ENCODE measurements around the gene DUSP22.

Gene DUSP22

DNA sequence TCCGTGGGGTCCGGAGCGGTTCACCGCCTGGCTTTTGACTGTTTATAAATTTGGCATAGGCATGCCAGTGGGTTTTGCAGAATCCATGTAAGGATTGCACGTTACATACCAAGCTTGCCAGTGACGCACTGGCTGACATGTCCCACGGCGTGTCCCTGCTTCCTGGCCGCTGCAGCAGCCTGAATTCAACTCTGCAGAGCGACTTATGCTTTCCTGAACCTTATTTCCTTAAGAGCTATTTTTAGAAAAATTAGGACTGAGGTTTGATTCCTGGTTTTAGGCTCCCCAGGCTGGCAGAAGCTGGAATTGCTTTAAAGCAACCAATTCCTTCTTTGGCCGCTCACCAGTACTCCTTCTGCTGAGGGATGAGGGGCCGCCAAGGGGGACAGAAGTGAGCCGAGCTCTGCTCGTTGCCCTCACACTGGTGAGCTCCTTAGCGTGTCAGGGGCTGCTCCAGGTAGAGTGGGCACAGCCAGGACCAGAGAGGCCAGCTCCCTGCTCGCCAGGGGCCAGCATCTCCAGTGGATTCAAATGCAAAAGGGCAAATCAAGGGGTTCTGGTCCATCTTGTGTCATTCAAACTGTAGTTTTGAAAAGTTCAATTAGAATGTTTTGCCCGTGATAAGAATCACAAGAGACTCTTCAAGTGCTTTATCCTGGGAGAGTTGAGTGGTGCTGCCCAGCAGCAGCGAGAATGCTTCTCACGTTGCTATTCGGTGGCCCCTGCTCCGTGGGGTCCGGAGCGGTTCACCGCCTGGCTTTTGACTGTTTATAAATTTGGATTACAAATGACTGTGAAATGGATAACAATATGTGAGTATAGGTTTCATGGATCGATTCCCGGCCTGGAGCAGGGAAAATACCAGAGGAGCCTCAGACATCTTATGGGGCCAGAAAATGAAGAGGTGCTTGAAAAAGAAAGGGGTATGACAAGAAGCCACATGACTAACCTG is 81.8 kb downstream of the DUSP22 start:
- TF ChIP-seq GATA2 (IDR thresholded peaks at IDR 0.05; ENCODE audit: low read depth, low read length) (no peak), GATA3 (IDR thresholded peaks at IDR 0.05; ENCODE audit: low read depth, low read length) (no peak)

GRCh38 chr6:374956-375355 is 82.7 kb downstream of the DUSP22 start:
- TF ChIP-seq GATA3 (IDR thresholded peaks at IDR 0.05; ENCODE audit: low read depth, low read length) = no peak
- TF ChIP-seq GATA2 (IDR thresholded peaks at IDR 0.05; ENCODE audit: low read depth, low read length) = no peak

DNA sequence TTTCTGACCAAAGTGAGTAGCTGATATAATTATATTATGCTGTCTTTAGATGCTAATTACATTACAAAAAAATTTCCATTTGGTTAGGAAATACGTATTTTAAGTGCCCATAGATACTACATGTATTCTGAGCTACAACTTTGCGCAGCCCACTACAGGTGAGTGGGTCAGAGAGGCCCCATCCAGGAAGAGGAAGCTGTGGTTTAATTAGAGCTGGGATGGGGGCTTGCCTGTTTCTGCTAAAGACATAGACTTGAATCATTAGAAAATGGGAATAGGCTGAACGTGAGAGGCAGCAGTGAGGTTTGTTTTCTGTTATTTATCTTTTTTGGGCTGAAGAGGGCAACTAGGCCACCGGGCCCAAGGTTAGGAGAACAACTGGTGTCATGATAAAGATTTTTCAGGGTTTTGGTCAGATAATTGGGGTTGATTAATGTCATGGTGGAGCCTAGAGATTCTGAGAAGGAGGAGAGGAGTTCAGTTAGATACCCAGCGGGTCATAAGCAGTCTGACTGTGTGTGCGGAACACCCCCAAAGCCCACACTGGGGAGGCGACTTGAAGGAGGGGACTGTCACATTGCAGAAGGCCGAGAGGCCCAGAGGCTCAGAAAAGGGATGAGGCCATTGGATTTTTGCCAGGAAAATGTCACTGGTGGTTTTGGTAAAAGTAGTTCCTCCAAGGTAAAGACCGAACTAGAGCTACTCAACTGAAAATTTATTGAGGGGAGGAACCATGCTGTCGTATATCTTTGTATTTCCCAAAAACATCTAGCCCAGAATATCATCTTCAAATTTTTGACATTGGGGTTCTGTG is 84.7 kb downstream of the DUSP22 start:
- TF ChIP-seq GATA3 (IDR thresholded peaks at IDR 0.05; ENCODE audit: low read depth, low read length) = no peak
- no peak for TF ChIP-seq GATA2 (IDR thresholded peaks at IDR 0.05; ENCODE audit: low read depth, low read length)

GRCh38 chr6:378090-378957 is 86.0 kb downstream of the DUSP22 start:
- TF ChIP-seq GATA2 (IDR thresholded peaks at IDR 0.05; ENCODE audit: low read depth, low read length) (no peak), GATA3 (IDR thresholded peaks at IDR 0.05; ENCODE audit: low read depth, low read length) (no peak)

GRCh38 chr6:378958-379409 is 86.7 kb downstream of the DUSP22 start:
- TF ChIP-seq GATA3 (IDR thresholded peaks at IDR 0.05; ENCODE audit: low read depth, low read length) = no peak
- no peak for TF ChIP-seq GATA2 (IDR thresholded peaks at IDR 0.05; ENCODE audit: low read depth, low read length)

DNA sequence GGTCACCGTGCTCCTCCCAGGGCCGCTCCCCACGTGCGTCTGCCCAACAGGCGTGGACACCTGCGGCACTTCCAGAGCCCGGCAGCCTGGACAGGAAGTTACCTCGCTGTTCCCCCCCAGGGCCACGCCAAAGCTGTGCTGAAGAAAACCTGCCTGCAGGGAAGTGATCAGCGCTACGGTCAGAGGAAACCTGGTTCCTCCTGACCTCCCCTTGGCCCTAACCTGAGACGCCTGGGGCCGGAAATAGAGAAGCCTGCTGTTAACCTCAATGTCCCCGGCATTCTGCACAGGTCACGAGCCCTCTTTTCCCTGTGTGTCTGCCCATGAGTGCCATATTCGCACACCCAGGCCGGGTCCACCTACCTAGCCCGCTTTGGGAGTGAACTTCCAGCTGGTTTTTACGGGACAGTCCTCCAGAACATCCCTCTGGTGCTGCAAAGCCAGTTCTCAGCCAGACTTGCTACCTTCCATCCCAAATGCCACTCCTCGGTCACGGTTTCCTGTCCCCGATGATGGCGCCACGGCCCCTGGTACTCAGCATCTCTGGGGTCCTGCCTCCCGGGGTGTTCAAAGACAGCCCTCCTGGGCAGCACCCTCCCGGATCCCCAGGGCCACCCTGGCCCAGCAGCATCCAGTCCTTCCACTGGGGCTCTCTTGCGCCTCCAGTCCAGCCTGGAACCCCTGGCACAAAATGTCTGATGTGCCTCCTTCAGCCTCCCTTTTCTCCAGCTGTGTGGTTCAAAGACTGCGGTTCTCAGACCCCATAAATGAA is 87.3 kb downstream of the DUSP22 start:
- no peak for TF ChIP-seq GATA3 (IDR thresholded peaks at IDR 0.05; ENCODE audit: low read depth, low read length)

DNA sequence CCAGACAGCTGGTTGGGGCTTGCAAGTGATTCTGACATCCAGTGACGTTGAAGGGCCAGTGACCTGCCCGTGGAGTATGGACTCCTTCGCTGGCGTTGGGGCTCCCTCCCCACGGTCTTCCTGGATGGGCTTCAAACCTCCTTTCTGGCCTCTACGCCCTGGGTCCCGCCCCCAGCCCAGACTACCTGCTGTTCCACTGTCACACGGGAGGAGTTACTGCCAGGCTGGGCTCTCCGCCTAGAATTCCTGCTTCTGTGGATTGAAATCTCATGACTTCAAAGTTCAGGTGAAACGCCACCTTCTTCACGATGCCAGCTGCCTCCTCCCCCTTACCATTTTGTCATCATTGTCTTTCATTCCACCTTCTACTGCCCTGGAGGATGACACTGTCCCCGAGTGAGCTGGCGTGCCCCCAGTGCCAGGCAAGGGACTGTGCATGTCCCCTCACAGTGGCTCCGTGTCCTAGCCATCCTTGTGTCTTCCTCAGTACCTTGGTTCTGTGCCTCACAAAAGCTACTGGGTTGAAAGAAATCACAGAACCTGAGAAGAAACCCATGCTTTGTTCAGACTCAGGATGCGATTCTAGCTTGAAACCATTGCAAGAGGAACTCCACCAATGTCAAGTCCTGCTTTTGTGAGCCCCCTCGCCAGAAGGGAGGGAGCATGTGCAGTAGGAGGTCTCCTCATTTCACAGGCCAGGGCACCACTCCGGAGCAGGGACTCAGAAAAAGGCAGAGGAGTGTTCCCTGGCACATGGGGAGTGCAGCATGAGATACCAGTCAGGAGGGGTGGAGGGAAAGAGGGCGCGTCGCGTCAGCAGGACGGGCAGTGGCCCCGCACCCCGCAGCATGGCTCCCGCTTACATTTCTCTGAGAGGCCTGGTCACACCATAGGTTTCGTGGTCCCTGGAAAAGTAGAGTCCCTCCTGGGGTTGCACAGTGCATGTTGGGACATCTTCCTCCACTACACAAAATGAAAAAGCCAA is 88.2 kb downstream of the DUSP22 start:
- TF ChIP-seq GATA2 (IDR thresholded peaks at IDR 0.05; ENCODE audit: low read depth, low read length) (no peak), GATA3 (IDR thresholded peaks at IDR 0.05; ENCODE audit: low read depth, low read length) (no peak)

DNA sequence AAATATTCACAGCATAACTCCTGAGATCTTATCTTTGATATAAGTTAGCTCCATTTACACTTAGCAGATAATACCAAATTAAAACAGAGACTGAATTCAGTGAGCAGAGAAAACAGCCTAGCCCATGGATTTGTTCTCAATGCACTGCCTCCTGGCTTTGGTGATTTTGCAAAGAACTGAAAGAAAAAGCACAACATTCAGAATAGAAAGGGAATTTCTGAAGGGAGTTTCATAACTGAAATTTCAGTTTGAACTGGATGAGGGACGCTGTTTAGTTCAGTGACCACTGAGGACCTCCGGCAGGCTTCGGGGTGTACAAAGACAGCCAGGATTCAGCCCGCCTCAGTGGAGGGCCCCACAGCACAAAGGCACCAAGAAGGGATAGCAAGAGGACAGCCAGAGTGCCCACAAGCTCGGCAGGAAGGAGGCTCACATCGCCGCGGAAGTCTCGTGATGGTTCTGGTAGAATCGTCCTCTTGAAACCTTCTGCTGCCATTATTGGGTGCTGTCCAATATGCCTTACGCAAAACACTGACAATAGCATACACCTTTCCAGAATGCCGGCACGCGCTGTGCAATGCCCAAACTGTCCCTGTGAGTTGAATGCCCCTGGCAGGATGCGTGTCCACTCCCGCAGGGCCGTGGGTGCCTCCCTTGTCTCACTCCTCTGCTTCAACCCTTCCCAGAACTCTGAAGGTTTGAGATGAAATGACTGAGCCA is 89.6 kb downstream of the DUSP22 start:
- TF ChIP-seq GATA3 (IDR thresholded peaks at IDR 0.05; ENCODE audit: low read depth, low read length) = no peak
- no peak for TF ChIP-seq GATA2 (IDR thresholded peaks at IDR 0.05; ENCODE audit: low read depth, low read length)

DNA sequence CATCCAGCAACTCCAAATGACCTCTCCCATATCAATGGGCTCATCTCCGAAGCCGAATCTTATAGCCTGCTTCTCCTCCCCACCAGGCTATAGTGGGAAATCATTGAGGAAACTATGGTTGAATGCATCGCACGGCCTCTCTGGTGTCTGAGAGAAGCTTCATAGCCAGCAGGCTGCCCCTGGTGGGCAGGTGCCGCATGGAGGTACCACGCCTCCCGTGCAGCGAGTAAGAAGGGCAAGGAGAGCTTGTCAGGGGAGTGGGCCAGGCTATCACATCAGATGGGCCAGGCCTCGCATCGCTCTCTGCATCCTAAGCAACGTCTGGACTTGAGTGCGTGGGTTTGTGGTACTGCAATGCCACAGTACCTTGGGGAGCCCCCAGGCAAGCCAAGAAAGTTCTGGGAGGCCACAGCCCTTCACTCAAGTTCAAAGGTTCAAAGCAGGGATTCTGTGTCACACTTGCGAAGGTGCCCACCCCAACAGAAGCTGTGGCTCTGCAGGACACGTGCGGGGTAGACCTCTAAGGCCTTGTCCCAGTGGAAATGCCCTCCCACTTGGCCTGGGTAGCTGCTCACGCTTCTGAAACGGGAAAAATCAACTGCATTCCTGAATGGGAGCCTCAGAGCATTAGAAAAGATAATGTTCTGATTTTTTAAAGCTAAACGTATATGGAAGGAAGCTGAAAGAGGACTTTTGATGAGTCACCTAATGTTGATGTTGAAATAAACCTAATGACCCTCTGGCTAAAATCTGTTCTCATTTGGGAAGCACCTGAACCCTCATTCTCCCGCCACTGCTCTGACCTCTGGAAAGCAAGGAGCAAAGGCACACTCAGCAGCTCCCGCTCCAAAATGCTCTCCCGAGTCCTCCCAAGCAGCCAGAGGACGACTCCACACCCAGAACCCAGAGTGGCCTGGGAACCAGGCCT is 90.9 kb downstream of the DUSP22 start:
- TF ChIP-seq GATA3 (IDR thresholded peaks at IDR 0.05; ENCODE audit: low read depth, low read length) (no peak), GATA2 (IDR thresholded peaks at IDR 0.05; ENCODE audit: low read depth, low read length) (no peak)

GRCh38 chr6:383856-384255 is 91.6 kb downstream of the DUSP22 start:
- TF ChIP-seq GATA2 (IDR thresholded peaks at IDR 0.05; ENCODE audit: low read depth, low read length) = no peak
- no peak for TF ChIP-seq GATA3 (IDR thresholded peaks at IDR 0.05; ENCODE audit: low read depth, low read length)

Data from SH-SY5Y (cell line).